PFSK-1 (cell line): ENCODE data around the gene ADPRH.

Experiments
- FOXP2 ChIP-seq: optimal IDR thresholded peaks from 2 replicates; pipeline ENCODE3; 2011; ENCODE audit warnings: borderline replicate concordance, control low read depth, inconsistent platforms; ENCODE audit not compliant: insufficient read depth; ENCODE audit errors: extremely low read length, extremely low read depth
- POLR2AphosphoS5 ChIP-seq: IDR thresholded peaks from 2 replicates; pipeline ENCODE4 v1.6.1; 2012; ENCODE audit warnings: low read depth, mild to moderate bottlenecking, control low read depth, low read length, moderate library complexity
- REST ChIP-seq, 2 experiments: IDR thresholded peaks; 2 replicates each; pipeline versions ENCODE4 v1.6.1 to v1.8.0; 2011 to 2012; ENCODE audit warnings: low read depth in 2 of 2, low read length in 2 of 2, control low read depth in 1 of 2, inconsistent platforms in 1 of 2, mild to moderate bottlenecking in 1 of 2, moderate library complexity in 1 of 2; ENCODE audit not compliant: insufficient read depth in 1 of 2
- SIN3A ChIP-seq: IDR thresholded peaks from 2 replicates; pipeline ENCODE4 v1.6.1; 2012; ENCODE audit warnings: mild to moderate bottlenecking, low read length, moderate library complexity, borderline replicate concordance; ENCODE audit not compliant: insufficient read depth
- TAF1 ChIP-seq: IDR thresholded peaks from 2 replicates; pipeline ENCODE4 v1.6.1; 2012; ENCODE audit warnings: low read length, control low read depth, borderline replicate concordance; ENCODE audit not compliant: insufficient read depth

GRCh38 chr3:119609301-119609700, 30.0 kb downstream of the ADPRH start:
- TF ChIP-seq POLR2AphosphoS5 (no peak), SIN3A (no peak), REST (IDR thresholded peaks at IDR 0.05; ENCODE audit: insufficient read depth in 1 of 2, low read depth in 2 of 2, low read length in 2 of 2) (no peak), TAF1 (no peak), FOXP2 (no peak)
